Activated CD8-positive, alpha-beta memory T cell treated with anti-CD3 and anti-CD28 coated beads, Interleukin-2, amount 50 U/mL, for 24 hours (primary cell): ENCODE measurements around the gene ZNF804B.

Experiments used
- DNase-seq: peaks from one replicate; pipeline ENCODE4 v3.0.0-alpha.2; 2020; ENCODE audit errors: extremely low read depth

The ZNF804B gene

DNA sequence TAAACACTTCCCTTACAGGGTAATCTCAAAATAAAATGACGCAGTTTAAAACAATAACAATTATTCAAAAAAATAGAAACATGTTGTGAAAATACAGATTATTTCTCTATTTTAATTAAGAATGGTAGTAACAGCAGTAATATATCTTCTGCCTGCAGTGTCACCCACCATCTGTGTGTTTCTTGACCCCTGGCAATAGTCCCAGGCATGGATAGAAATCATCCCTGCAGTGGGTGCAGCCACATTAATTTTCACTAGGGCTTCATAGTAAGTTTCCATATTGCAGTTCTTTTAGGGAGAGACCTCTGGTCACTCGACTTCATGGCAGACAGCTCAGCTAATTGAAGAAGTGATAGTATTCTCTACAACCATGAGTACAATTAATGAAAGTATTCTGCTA, 506.1 kb downstream of the ZNF804B start:
- DNase-seq = no peak

DNA sequence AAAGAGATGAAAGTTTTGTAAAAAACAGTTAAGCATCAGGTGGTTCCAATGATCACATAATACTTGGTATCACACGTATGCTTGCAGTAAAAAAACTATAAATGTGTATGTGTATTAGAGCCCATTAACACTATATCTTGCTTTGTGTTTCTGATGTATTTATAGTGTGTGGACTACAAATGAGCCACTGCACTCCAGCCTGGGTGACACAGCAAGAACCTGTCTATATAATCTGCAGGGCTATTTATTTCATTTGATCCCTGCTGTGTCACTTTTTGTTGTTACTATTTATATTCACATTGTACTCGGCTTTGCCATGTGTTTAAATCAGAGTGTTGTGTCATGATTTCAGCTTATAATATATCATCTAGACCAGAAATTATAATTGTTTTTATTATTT, 523.8 kb downstream of the ZNF804B start:
- DNase-seq = no peak

DNA sequence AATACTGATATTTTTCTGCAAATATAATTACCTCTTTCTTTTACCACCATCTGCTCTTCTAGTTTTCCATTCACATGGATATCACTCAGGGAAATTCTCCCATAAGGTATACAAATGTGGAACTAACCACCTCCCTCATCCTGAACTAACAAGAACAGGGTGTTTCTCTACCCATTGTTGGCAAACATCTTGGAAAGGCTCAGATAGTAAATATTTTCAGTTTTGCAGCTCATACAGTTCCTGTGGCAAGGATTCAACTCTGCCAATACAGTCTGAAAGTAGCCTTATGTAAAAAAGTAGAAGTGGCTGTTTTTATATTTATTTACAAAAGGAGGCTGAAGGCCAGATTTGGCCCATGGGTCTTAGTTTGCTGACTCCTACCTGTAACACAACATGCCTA, 549.0 kb downstream of the ZNF804B start:
- DNase-seq = no peak

DNA sequence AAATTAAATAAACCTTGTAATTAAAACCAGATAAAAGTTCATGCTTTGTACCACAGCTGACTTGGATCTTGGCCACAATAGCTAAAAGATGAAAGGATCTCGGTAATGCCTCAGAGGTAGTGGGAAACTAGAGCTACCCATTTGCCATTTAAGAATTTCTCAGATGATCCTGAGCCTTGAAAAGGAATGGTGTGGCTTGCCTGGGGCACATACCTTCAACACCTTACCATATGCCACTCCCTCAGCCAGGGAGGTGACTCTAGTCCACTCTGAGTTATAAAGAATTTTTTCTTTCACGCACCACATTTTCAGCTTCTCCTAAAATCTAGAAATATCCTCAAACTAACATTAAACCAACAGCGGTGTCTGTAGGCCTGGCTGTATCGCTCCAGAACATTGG, 552.4 kb downstream of the ZNF804B start:
- DNase-seq = no peak

DNA sequence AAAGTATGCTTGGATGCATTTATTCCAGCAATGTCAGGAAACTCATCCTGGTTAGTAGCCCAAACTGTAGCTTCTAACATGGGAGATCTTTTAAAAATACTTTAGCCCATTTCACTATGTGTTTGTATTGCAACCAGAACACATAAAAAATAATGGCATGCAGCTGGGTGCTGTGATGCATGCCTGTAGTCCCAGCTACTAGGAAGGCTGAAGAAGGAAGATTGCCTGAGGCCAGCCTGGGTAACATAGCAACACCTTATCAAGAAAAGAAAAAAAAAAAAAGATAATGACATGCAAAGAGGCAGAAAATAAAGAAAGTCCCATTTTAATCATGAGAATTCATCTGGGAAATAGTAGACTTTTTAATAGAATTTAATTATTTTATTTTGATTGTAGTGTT, 553.1 kb downstream of the ZNF804B start:
- DNase-seq = no peak

DNA sequence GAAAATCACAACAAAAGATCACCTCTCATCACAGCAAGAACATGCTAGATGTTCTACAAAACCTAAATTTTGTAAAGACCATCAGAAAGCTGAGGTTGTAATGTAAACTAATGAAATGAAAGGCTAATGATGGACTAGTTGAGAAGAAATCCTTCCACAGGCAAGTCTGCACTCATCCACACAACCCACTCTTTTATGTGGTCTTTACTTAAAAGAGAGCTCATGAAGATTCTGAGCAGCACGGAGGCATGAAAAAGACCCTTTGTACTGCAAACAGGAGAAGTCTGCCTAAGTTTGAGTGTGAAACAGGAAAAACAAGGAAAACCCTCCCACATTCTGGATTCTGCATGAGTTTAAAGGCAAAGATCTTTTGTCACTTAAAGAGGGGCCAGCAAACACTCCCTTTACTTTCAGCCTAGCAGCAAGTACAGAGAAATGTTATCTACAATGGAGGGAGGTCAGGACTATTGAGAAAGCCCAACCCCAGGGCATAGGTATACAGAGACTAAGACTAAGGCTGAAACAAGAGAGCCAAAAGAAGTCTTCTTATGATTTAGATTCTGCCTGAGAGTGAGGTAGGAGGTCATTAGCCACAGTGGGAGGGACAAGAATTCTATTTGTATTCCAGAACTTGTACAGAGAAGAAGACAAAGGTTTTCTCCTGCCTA, 557.2 kb downstream of the ZNF804B start:
- DNase-seq = no peak

DNA sequence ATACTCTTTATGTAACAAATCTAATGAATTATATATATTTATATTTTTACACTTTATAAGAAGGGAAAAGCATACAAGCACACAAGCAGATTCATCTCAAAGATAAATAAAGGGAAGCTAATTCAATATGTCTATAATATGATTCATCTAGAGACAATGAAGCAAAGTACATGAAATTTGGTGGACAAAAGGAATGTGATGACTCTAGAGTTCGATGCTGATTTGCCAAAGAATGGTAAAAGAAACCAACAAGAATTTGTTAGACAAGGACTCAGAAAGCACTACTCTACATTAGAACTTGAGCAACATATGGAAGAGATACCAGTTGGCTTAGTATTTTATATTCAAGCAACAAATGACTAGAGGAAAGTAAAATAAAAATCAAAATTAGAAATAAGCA, 572.5 kb downstream of the ZNF804B start:
- no peak for DNase-seq

DNA sequence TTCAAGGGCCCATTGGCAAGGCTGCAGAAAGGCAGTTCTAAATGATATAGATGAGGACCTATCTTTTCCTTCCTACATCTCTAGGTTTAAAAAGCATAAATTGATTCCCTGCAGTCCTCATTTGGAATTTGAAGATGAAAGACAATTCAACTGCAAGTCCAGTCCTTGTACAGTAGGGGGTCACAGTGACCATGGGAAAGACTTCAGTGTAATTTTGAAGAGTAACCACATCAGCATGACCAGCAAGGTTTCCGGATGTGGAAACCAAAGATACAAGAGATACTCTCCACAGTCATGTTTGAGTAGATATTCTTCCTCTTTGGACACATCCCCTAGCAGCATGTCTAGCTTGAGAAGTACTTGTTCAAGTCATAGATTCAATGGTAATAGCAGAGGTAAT, 575.3 kb downstream of the ZNF804B start:
- no peak for DNase-seq

DNA sequence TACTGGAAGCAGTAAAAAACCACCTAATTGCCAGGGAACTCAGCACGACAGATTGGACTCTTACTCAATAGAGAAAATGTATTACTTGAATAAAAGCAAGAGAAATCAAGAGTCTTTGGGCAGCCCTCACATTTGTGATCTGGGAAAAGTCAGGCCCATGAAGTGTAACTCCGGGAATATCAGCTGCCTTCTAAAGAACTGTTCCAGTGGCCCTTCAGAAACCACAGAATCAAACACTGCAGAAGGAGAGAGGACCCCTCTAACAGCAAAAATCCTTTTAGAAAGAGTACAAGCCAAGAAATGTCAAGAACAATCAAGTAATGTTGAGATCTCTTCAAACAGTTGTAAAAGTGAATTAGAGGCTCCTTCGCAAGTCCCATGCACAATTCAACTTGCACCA, 576.0 kb downstream of the ZNF804B start:
- DNase-seq = no peak

DNA sequence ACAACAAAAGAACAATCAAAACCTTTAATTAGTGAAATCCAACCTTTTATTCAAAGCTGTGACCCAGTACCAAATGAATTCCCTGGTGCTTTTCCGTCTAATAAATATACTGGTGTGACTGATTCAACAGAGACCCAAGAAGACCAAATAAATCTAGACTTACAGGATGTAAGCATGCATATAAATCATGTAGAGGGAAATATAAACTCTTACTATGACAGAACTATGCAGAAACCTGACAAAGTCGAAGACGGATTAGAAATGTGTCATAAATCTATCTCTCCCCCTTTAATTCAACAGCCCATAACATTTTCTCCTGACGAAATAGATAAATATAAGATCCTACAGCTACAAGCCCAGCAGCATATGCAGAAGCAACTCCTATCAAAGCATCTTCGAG, 576.6 kb downstream of the ZNF804B start:
- DNase-seq = no peak

DNA sequence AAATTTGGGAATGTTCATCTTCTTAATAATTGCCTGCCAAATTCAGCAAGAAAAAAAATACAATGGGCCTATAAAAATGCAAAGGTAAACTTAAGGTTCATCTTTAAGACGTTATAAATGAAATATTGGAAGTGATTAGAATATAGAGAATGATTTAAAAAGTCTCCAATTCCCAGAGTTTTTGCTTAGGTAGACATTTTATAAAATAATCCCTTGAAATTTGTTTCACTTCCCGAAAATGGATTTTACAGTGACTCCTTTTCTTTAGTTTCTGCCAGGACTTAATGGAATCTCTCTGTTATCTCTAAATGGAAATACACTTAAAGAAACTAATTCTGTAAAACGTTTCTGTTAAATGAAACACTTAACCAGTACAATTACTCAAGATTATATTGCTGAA, 580.2 kb downstream of the ZNF804B start:
- DNase-seq = no peak

DNA sequence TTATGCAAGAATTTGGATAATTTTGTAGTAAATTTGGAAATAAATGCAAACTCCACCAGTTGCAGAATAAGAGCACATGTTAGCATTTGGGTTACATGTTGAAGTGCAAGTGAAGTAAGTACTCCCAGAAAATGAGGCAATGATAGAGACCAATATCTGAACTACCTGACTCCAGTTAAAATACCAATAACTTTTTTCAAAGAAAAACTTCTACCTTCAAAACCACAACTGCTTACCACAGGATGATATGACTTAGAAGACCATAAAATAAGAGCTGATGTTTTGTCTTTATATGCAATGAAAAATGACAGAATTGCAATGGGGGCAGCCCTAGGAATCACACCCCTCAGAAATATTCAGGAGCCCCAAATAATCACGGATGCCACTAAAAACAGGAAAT, 597.6 kb downstream of the ZNF804B start:
- DNase-seq = no peak

DNA sequence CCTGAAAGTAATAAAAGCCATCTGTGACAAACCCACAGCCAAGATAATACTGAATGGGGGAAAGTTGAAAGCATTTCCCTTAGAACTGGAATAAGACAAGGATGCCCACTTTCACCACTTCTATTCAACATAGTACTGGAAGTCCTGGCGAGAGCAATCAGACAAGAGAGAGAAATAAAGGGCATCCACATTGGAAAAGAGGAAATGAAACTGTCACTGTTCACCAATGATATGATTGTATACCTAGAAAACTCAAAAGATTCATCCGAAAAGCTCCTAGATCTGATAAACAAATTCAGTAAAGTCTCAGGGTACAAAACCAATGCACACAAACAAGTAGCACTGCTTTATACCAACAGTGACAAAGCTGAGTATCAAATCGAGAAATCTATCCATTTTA, 617.7 kb downstream of the ZNF804B start:
- DNase-seq = no peak

DNA sequence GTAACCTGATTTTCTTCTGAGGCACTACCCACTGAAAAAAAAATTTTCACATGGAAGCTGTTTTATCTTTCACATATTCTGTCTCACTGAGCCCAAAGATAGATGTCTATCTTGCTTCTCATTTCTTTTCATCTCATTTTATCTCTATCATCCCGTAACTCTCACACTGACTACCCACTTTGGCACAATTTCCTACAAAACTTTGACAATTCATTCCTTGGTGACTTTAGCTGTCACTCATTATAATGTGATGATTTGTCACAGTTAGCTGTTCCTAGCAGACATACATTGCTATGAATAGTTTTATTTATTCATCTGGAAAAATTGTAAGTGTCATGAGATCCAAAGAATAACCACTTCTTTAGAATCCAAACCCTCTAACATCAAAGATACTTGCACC, 625.9 kb downstream of the ZNF804B start:
- no peak for DNase-seq
